ENCODE measurements around the gene PDGFA.

Gene PDGFA

DNA sequence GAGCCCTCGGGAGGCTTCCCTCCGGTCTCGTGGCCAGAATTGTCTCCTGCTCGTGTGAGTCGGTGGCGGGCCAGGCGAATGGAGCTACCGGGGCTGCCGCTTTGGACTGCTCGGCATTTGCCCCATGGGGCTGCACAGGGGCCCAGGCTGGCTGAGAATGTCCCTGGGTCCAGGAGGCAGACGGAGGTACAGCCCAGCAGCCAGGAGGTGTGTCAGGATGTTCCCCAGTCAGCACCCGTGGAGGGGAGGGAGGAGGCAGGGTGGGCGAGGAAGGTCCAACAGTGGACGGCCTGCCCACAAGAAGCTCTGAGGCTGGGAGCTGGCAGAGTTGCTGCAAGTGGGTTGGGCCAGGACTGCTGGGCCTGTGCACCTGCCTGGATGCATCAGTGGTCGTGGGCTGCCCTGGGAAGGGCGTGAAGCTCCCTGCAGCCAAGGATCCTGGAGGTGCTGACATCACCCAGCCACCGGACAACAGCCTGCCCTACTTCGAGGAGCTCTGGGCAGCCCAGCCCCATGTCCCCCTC is 46.4 kb downstream of the PDGFA start:
- H3K36me3 ChIP-seq (ENCODE audit: control insufficient read depth, low read length), result no peaks in the 10 kb centered on the region
- no peaks in the 10 kb centered on the region for H3K9me2 ChIP-seq (replicated peaks; ENCODE audit: control insufficient read depth, low read length)
- no peak overlapping the region for H3K4me2 ChIP-seq (ENCODE audit: low read length)
- no peaks in the 10 kb centered on the region for H3K4me1 ChIP-seq (ENCODE audit: control insufficient read depth, low read length)
- H3K27ac ChIP-seq (ENCODE audit: low read depth, low read length), result no peak overlapping the region
- peaks cover 46% of the 10 kb centered on the region for H3K9me3 ChIP-seq (ENCODE audit: control insufficient read depth, insufficient read depth, low read length)
- TF ChIP-seq EZH2phosphoT487 (IDR thresholded peaks at IDR 0.05; ENCODE audit: borderline replicate concordance, low read length), result no peak
- TF ChIP-seq, protein P1, sequence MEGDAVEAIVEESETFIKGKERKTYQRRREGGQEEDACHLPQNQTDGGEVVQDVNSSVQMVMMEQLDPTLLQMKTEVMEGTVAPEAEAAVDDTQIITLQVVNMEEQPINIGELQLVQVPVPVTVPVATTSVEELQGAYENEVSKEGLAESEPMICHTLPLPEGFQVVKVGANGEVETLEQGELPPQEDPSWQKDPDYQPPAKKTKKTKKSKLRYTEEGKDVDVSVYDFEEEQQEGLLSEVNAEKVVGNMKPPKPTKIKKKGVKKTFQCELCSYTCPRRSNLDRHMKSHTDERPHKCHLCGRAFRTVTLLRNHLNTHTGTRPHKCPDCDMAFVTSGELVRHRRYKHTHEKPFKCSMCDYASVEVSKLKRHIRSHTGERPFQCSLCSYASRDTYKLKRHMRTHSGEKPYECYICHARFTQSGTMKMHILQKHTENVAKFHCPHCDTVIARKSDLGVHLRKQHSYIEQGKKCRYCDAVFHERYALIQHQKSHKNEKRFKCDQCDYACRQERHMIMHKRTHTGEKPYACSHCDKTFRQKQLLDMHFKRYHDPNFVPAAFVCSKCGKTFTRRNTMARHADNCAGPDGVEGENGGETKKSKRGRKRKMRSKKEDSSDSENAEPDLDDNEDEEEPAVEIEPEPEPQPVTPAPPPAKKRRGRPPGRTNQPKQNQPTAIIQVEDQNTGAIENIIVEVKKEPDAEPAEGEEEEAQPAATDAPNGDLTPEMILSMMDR (IDR thresholded peaks at IDR 0.05; ENCODE audit: low read depth, low read length, poor library complexity, severe bottlenecking), result no peak
- H4K20me1 ChIP-seq (ENCODE audit: control insufficient read depth, insufficient read depth, low read depth, low read length), result no peaks in the 10 kb centered on the region
- no peaks in the 10 kb centered on the region for H3F3A ChIP-seq (ENCODE audit: control insufficient read depth, insufficient read depth)
- H3K27me3 ChIP-seq (ENCODE audit: control insufficient read depth, low read length), result no peaks in the 10 kb centered on the region
- no peaks in the 10 kb centered on the region for H3K79me2 ChIP-seq (ENCODE audit: control insufficient read depth, low read length)
- no peak overlapping the region for H3K4me3 ChIP-seq (ENCODE audit: low read length)

DNA sequence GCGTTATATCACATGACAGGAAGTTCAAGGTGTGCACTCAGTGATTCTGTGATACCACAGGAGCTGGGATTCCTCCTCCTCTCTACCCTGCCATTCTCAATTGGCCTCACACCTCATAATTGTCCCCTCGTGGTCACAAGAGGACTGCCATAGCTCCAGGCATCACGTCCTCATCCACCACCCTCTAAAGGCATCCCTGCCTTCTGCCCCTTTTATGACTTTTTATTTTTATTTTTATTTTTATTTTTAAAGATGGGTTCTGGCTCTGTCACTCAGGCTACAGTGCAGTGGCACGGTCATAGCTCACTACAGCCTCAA is 47.0 kb downstream of the PDGFA start:
- H3F3A ChIP-seq (ENCODE audit: control insufficient read depth, insufficient read depth), result no peaks in the 10 kb centered on the region
- no peak overlapping the region for H3K4me2 ChIP-seq (ENCODE audit: low read length)
- H3K9me2 ChIP-seq (replicated peaks; ENCODE audit: control insufficient read depth, low read length), result no peaks in the 10 kb centered on the region
- no peaks in the 10 kb centered on the region for H4K20me1 ChIP-seq (ENCODE audit: control insufficient read depth, insufficient read depth, low read depth, low read length)
- no peak overlapping the region for H3K4me3 ChIP-seq (ENCODE audit: low read length)
- no peaks in the 10 kb centered on the region for H3K27me3 ChIP-seq (ENCODE audit: control insufficient read depth, low read length)
- H3K9me3 ChIP-seq (ENCODE audit: control insufficient read depth, insufficient read depth, low read length), result peaks cover 47% of the 10 kb centered on the region
- H3K27ac ChIP-seq (ENCODE audit: low read depth, low read length), result no peak overlapping the region
- H3K36me3 ChIP-seq (ENCODE audit: control insufficient read depth, low read length), result no peaks in the 10 kb centered on the region
- TF ChIP-seq, protein P1 (IDR thresholded peaks at IDR 0.05; ENCODE audit: low read depth, low read length, poor library complexity, severe bottlenecking), result no peak
- no peak for TF ChIP-seq EZH2phosphoT487 (IDR thresholded peaks at IDR 0.05; ENCODE audit: borderline replicate concordance, low read length)
- no peaks in the 10 kb centered on the region for H3K79me2 ChIP-seq (ENCODE audit: control insufficient read depth, low read length)
- H3K4me1 ChIP-seq (ENCODE audit: control insufficient read depth, low read length), result no peaks in the 10 kb centered on the region

DNA sequence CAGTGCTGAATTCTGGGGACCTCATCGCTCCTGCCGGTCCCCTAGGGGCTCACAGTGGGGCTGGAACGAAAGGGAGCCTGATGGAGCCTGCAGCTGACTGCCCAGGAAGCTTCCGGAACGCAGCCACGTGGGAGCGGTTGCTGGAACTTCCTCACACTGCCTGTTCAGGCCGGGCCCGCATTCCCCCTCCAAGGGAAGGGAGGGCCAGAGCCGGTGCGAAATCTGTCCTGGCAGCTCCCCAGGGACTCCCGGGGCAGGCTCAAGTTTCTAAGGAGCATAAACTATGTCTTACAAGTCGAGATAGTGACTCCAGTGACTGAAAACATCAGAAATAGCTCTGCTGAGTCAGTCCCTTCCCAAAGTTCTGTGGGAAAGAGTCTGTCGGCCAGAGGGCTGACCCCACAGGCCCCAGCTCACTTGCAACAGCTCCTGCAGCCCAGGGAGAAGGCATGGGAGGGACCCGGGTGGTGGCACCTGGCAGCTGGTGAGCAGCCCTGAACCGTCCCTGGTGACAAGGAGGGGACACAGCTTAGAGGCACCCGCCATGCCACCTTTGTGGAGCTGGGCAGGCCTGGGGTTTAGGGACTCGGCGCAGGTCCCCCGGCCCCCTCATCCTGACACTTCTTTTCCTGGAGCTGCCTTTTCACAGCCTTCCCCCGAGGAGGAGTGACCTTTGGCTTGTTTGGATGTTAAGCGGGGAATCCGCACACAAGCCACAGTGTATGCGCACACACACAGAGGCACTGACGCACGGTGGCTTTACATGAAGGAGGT is 47.6 kb downstream of the PDGFA start:
- H3K4me2 ChIP-seq (ENCODE audit: low read length), result no peak overlapping the region
- H3K27me3 ChIP-seq (ENCODE audit: control insufficient read depth, low read length), result no peaks in the 10 kb centered on the region
- no peak overlapping the region for H3K27ac ChIP-seq (ENCODE audit: low read depth, low read length)
- no peaks in the 10 kb centered on the region for H3F3A ChIP-seq (ENCODE audit: control insufficient read depth, insufficient read depth)
- no peak overlapping the region for H3K4me3 ChIP-seq (ENCODE audit: low read length)
- no peaks in the 10 kb centered on the region for H3K36me3 ChIP-seq (ENCODE audit: control insufficient read depth, low read length)
- H3K79me2 ChIP-seq (ENCODE audit: control insufficient read depth, low read length), result no peaks in the 10 kb centered on the region
- peaks cover 51% of the 10 kb centered on the region for H3K9me3 ChIP-seq (ENCODE audit: control insufficient read depth, insufficient read depth, low read length)
- H3K9me2 ChIP-seq (replicated peaks; ENCODE audit: control insufficient read depth, low read length), result no peaks in the 10 kb centered on the region
- no peaks in the 10 kb centered on the region for H3K4me1 ChIP-seq (ENCODE audit: control insufficient read depth, low read length)
- no peaks in the 10 kb centered on the region for H4K20me1 ChIP-seq (ENCODE audit: control insufficient read depth, insufficient read depth, low read depth, low read length)
- TF ChIP-seq, protein P1 (IDR thresholded peaks at IDR 0.05; ENCODE audit: low read depth, low read length, poor library complexity, severe bottlenecking), result no peak
- no peak for TF ChIP-seq EZH2phosphoT487 (IDR thresholded peaks at IDR 0.05; ENCODE audit: borderline replicate concordance, low read length)

Measured in DOHH2 (cell line).